HepG2 (cell line): ENCODE data around the gene PIGN. TPM values are rescaled to one million over a fixed set of nuclear protein-coding genes. Genes with fewer than 3 reads are reported as not detected.

Source experiments
- ATAC-seq: fragments of 200-7000 bp; cut with Tn5 transposase; 3 replicates; pipeline ENCODE4 v1.9.1; 2020; ENCODE audit warnings: mild to moderate bottlenecking, moderate library complexity
- BruUV-seq: library from RNA; stranded (reverse); fragments of 400-500 nt; replicated peaks from 2 replicates; lab custom pipeline; 2021; lab: Mats Ljungman, UMichigan
- CTCF ChIA-PET: fragments of 300-600 bp; formaldehyde crosslinking; extraction: SDS; loops from one replicate; lab custom pipeline; 2021; ENCODE audit warnings: low total read pairs, inconsistent platforms, low intra/inter-chr PET ratio; lab: Yijun Ruan, JAX
- POLR2A ChIA-PET: fragments of 350-600 bp; sonication (Branson Sonifier 250); formaldehyde crosslinking; loops from one replicate; lab custom pipeline; 2020; ENCODE audit warnings: antibody characterized with exemption, inconsistent platforms; lab: Yijun Ruan, JAX
- DNase-seq: peaks from one replicate; pipeline ENCODE4 v3.0.0-alpha.2; 2015; ENCODE audit warnings: low spot score
- FAIRE-seq: peaks from 3 replicates; lab custom pipeline; 2011; peaks lifted over from hg19 to GRCh38; lab: Jason Lieb, UNC
- H2AFZ ChIP-seq: one replicate; pipeline ENCODE4 v1.6.1; 2011; ENCODE audit warnings: low read length, inconsistent platforms
- H3K27ac ChIP-seq: fragments of 300-600 bp; 3 replicates; pipeline ENCODE4 v1.8.0; 2011; ENCODE audit warnings: mixed run types, mild to moderate bottlenecking, mixed read lengths, low read length, inconsistent platforms; ENCODE audit not compliant: insufficient read depth; ENCODE audit errors: extremely low read length
- H3K27me3 ChIP-seq, 2 experiments: fragments of 200-600 bp in 1 of 2; 2 replicates in 1 of 2; 3 replicates in 1 of 2; pipeline versions ENCODE4 v1.6.0 to v1.8.0; 2011; ENCODE audit warnings: low read length in 2 of 2, mild to moderate bottlenecking in 2 of 2, moderate library complexity in 2 of 2, inconsistent platforms in 1 of 2; ENCODE audit not compliant: insufficient read depth in 2 of 2, control insufficient read depth in 1 of 2
- H3K36me3 ChIP-seq, 2 experiments: fragments of 200-600 bp in 1 of 2; replicated peaks in 1 of 2; 2 replicates in 1 of 2; 3 replicates in 1 of 2; pipeline versions ENCODE4 v1.5.1 to v1.8.0; 2011; ENCODE audit warnings: low read length in 2 of 2, inconsistent platforms in 1 of 2; ENCODE audit not compliant: insufficient read depth in 2 of 2, control insufficient read depth in 1 of 2
- H3K4me1 ChIP-seq: 2 replicates; pipeline ENCODE4 v1.5.1; 2012; ENCODE audit warnings: low read length, inconsistent platforms; ENCODE audit not compliant: insufficient read depth
- H3K4me2 ChIP-seq: 2 replicates; pipeline ENCODE4 v1.6.0; 2011; ENCODE audit warnings: low read depth, low read length, inconsistent platforms
- H3K4me3 ChIP-seq, 3 experiments: fragments of 200-600 bp in 1 of 3; sonication (generic), shearing (Covaris generic) in 1 of 3; replicated peaks in 1 of 3; 2 replicates each; pipeline ENCODE4 v1.5.1; 2011 to 2016; ENCODE audit warnings: low read length in 3 of 3, inconsistent platforms in 2 of 3, low read depth in 2 of 3, mild to moderate bottlenecking in 2 of 3, control low read depth in 1 of 3, mixed read lengths in 1 of 3; ENCODE audit not compliant: insufficient read depth in 1 of 3
- H3K79me2 ChIP-seq: one replicate; pipeline ENCODE4 v1.6.1; 2011; ENCODE audit warnings: low read length, inconsistent platforms; ENCODE audit not compliant: insufficient read depth
- H3K9ac ChIP-seq: 2 replicates; pipeline ENCODE4 v1.6.0; 2011; ENCODE audit warnings: mild to moderate bottlenecking, low read depth, low read length, inconsistent platforms; ENCODE audit not compliant: insufficient read depth
- H3K9me3 ChIP-seq: 2 replicates; pipeline ENCODE4 v1.5.1; 2012; ENCODE audit warnings: mild to moderate bottlenecking, low read length
- H4K20me1 ChIP-seq: 2 replicates; pipeline ENCODE4 v1.6.0; 2011; ENCODE audit warnings: inconsistent platforms, mild to moderate bottlenecking, low read length, moderate library complexity; ENCODE audit not compliant: insufficient read depth
- HIVEP1 ChIP-seq: sonication (generic); formaldehyde crosslinking; IDR thresholded peaks from 2 replicates; pipeline ENCODE4 v1.4.0; 2020; ENCODE audit warnings: mild to moderate bottlenecking, missing genetic modification reagents
- NFRKB ChIP-seq: fragments of 450-650 bp; IDR thresholded peaks from 2 replicates; pipeline ENCODE4 v1.6.1; 2017
- POLR2A ChIP-seq, 2 experiments: IDR thresholded peaks; 2 replicates each; pipeline ENCODE4 v1.6.1; 2011; ENCODE audit warnings: low read depth in 2 of 2, low read length in 2 of 2, mild to moderate bottlenecking in 1 of 2, moderate library complexity in 1 of 2; ENCODE audit not compliant: insufficient read depth in 1 of 2
- REL ChIP-seq: sonication (generic); formaldehyde crosslinking; conservative IDR thresholded peaks from 2 replicates; pipeline ENCODE4 v1.8.0; 2022; ENCODE audit warnings: mild to moderate bottlenecking, missing genetic modification reagents, moderate library complexity
- ZBTB7A ChIP-seq: sonication (generic); formaldehyde crosslinking; IDR thresholded peaks from 2 replicates; pipeline ENCODE4 v1.8.0; 2022; ENCODE audit warnings: mild to moderate bottlenecking, missing genetic modification reagents
- ZNF17 ChIP-seq: sonication (generic); formaldehyde crosslinking; IDR thresholded peaks from 2 replicates; pipeline ENCODE4 v1.5.0; 2020; ENCODE audit warnings: mild to moderate bottlenecking, missing genetic modification reagents
- WGBS: methylation state at CpG from one replicate; pipeline ENCODE4 v1.1.6; 2017; ENCODE audit warnings: low lambda C conversion rate; 5-methylcytosine and 5-hydroxymethylcytosine counted together
- in situ Hi-C: cut with HindIII; loops from 2 replicates; pipeline ENCODE4 v1.10.0; 2017; ENCODE audit warnings: low pct_unique_long_range_greater_than_20kb; ENCODE audit not compliant: extremely low pct_ligation_motif_present
- intact Hi-C: fragments of 100-400 bp; cut with micrococcal nuclease; formaldehyde crosslinking; loops from one replicate; pipeline ENCODE4 v1.10.0; 2022; ENCODE audit not compliant: unreplicated experiment
- polyA plus RNA-seq, 8 experiments: library from polyadenylated mRNA; depleted of rRNA in 3 of 8; stranded (reverse) in 7 of 8; unstranded in 1 of 8; fragments of >200 nt; fragmentation: Illumina TruSeq in 4 of 8; extraction: Trizol in 4 of 8; gene quantifications; 2 replicates each; pipeline versions ENCODE4 v1.2.1 to v1.2.3, GENCODE V29; 2011 to 2016; ENCODE audit warnings: low read depth in 4 of 8, missing spikeins in 1 of 8, mixed read lengths in 1 of 8; ENCODE audit not compliant: insufficient read depth in 1 of 8
- total RNA-seq, 5 experiments: library from RNA; depleted of rRNA; stranded (reverse); fragments of >200 nt; fragmentation: Illumina TruSeq; extraction: Trizol; gene quantifications; 2 replicates each; pipeline ENCODE4 v1.2.3, GENCODE V29; 2016; ENCODE audit warnings: low read depth in 1 of 5
- TF ChIP-seq, protein P1 (sequence below): IDR thresholded peaks from 2 replicates; pipeline ENCODE4 v1.6.1; 2016; ENCODE audit warnings: missing compliant biosample characterization, missing genetic modification reagents, borderline replicate concordance
- TF ChIP-seq, protein P2 (sequence below), 2 experiments: sonication (generic) in 1 of 2; formaldehyde crosslinking in 1 of 2; IDR thresholded peaks; 2 replicates each; pipeline versions ENCODE4 v1.4.0 to v1.6.1; 2016 to 2020; ENCODE audit warnings: borderline replicate concordance in 1 of 2, low read depth in 1 of 2, mild to moderate bottlenecking in 1 of 2, missing genetic modification reagents in 1 of 2

The PIGN gene
- total and polyA plus RNA-seq, 2 of the 13 experiments (the other 11 are each of a cell fraction or from before 2014, with no cell fraction given), result 15.5 to 33.6 TPM

DNA sequence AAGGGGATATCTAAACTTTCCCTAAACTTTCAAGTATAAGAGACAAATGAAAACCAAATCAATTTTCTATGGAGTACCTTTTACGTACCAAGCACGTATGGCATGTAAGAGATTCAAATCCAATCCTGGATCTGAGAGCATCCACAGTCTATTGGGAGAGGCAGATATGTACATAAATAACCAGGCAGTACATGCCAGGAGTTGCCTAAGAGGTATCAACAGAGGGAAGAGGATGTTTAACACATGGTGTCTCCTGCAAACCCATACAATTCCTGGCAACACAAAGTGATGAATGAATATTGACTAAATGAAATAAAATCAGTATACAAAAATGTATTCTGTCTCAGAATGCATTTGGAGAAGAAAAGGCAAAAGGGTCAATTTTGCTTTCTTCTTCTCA lies 116.6 kb downstream of the PIGN start:
- POLR2A ChIA-PET, result no interaction called here
- H3K79me2 ChIP-seq, result no peaks in the 10 kb centered on the region
- no peak for FAIRE-seq

More for the DNA sequence above, 116.6 kb downstream of the PIGN start:
- Histone ChIP-seq H3K4me1 (peaks cover 17% of the 10 kb centered on the region), H2AFZ (no peak overlapping the region), H3K4me2 (no peak overlapping the region), H3K27ac (no peak overlapping the region), H3K9ac (no peak overlapping the region), H4K20me1 (no peaks in the 10 kb centered on the region), H3K36me3 (no peaks in the 10 kb centered on the region), H3K27me3 (no peaks in the 10 kb centered on the region), H3K9me3 (no peaks in the 10 kb centered on the region), H3K4me3 (no peak overlapping the region)
- BruUV-seq, result no TSS peak
- intact Hi-C loops, result no loop called here
- no peak for ATAC-seq
- 100% methylated on average over 2 of the region's 2 CpGs for WGBS
- no peak for DNase-seq
- no peak for TF ChIP-seq POLR2A (IDR thresholded peaks at IDR 0.05; ENCODE audit: insufficient read depth in 1 of 2, low read depth in 2 of 2, low read length in 2 of 2)
- TF ChIP-seq, protein P1, sequence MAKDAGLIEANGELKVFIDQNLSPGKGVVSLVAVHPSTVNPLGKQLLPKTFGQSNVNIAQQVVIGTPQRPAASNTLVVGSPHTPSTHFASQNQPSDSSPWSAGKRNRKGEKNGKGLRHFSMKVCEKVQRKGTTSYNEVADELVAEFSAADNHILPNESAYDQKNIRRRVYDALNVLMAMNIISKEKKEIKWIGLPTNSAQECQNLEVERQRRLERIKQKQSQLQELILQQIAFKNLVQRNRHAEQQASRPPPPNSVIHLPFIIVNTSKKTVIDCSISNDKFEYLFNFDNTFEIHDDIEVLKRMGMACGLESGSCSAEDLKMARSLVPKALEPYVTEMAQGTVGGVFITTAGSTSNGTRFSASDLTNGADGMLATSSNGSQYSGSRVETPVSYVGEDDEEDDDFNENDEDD, result no peak
- TF ChIP-seq ZBTB7A, result no peak
- TF ChIP-seq, protein P2, sequence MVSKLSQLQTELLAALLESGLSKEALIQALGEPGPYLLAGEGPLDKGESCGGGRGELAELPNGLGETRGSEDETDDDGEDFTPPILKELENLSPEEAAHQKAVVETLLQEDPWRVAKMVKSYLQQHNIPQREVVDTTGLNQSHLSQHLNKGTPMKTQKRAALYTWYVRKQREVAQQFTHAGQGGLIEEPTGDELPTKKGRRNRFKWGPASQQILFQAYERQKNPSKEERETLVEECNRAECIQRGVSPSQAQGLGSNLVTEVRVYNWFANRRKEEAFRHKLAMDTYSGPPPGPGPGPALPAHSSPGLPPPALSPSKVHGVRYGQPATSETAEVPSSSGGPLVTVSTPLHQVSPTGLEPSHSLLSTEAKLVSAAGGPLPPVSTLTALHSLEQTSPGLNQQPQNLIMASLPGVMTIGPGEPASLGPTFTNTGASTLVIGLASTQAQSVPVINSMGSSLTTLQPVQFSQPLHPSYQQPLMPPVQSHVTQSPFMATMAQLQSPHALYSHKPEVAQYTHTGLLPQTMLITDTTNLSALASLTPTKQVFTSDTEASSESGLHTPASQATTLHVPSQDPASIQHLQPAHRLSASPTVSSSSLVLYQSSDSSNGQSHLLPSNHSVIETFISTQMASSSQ (IDR thresholded peaks at IDR 0.05; ENCODE audit: low read depth), result no peak
- TF ChIP-seq, protein P2 (CRISPR knock-in tag; IDR thresholded peaks at IDR 0.05; ENCODE audit: borderline replicate concordance), result no peak
- TF ChIP-seq REL (CRISPR knock-in tag), result no peak
- TF ChIP-seq ZNF17 (CRISPR knock-in tag), result no peak
- no peak for TF ChIP-seq NFRKB
- no peak for TF ChIP-seq HIVEP1 (CRISPR knock-in tag)
- in situ Hi-C loops, result no loop called here
- CTCF ChIA-PET, result no interaction called here
